Testis (tissue), 2 donors: ENCODE results near the gene NEK11.

Experiments
- POLR2A ChIP-seq: fragments of 450-650 bp; IDR thresholded peaks from one replicate; pipeline ENCODE4 v1.6.1; 2017; ENCODE audit warnings: antibody characterized with exemption, mild to moderate bottlenecking, moderate library complexity
- TF ChIP-seq, protein P1 (sequence below), 3 experiments: fragments of 450-650 bp in 2 of 3; fragments of 200-600 bp in 1 of 3; sonication (generic) in 1 of 3; IDR thresholded peaks; one replicate each; pipeline ENCODE4 v1.5.1; 2016 to 2019; ENCODE audit warnings: antibody characterized with exemption in 3 of 3, mild to moderate bottlenecking in 2 of 3, moderate library complexity in 1 of 3

DNA sequence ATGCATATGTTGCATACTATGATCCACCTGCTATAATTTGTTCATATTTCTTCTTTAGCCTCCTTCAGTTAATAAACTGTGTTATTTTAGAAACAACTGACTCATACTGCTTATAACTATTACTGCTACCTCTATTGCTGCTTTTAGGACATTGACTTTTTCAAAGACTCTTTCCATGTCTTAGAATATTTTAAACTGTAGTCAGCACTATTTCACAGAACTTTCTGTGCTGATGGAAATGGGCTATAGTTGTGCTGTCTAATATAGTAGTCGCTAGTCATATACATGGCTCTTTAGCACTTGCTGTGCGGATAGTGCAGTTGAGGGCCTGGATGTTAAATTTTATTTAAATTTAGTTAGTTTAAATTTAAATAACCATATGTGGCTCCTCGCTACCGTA lies 55.6 kb downstream of the NEK11 start:
- TF ChIP-seq POLR2A: no peak
- TF ChIP-seq, protein P1, sequence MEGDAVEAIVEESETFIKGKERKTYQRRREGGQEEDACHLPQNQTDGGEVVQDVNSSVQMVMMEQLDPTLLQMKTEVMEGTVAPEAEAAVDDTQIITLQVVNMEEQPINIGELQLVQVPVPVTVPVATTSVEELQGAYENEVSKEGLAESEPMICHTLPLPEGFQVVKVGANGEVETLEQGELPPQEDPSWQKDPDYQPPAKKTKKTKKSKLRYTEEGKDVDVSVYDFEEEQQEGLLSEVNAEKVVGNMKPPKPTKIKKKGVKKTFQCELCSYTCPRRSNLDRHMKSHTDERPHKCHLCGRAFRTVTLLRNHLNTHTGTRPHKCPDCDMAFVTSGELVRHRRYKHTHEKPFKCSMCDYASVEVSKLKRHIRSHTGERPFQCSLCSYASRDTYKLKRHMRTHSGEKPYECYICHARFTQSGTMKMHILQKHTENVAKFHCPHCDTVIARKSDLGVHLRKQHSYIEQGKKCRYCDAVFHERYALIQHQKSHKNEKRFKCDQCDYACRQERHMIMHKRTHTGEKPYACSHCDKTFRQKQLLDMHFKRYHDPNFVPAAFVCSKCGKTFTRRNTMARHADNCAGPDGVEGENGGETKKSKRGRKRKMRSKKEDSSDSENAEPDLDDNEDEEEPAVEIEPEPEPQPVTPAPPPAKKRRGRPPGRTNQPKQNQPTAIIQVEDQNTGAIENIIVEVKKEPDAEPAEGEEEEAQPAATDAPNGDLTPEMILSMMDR (IDR thresholded peaks at IDR 0.05): no peak
